ENCODE results near the gene ARHGAP30. TPM values are rescaled to one million over a fixed set of nuclear protein-coding genes. Genes with fewer than 3 reads are reported as not detected.
"Not testable (repeated sequence)": the region's sequence is repeated elsewhere in the genome, so short reads cannot be mapped to it uniquely, and the experiment has no call there.

The ARHGAP30 gene
- total and polyA plus RNA-seq, 2 of the 8 experiments (the other 6 are each of a cell fraction or from before 2014, with no cell fraction given), result 0.27 to 0.39 TPM

DNA sequence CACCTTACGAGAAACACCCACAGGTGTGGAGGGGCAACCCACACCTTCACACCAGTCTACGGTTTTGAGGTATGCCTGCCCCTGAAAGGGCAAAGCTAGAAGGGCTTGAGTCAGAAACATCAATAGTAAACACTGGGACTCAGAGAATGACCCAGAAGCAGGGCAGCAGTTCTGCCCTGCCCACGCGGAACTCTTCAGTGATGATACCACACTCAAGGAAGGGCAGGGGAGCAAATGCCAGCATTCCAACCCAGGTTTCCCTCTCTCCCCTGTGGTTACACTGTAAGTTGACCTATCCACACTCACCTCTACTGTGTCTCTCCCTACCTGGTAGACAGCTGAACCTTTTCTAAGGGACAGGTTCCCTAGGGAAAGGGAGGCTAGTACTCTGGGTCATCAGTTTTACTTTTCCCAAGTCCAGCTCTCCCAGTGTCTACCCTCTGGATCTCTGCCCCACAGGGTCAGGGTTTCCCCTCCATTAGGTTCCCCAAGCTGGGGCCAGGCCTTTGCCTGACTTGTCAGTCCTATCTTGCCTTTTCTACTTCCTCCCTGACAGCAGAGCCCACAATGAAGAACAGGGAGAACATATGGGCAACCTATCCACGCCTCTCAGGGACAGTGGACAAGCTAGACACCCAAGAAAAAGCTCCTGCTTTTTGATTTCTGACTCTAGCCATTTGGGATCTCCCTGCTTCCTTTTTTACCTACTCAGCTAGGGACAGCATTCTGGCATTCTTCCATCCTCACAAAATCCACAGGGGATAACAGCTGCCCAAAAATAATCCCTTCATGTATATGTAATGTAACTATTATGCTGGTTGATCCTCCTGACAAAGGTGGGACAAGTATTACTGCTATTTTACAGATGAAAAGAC is 51.7 kb downstream of the ARHGAP30 start (continued):
- TF ChIP-seq RNF2 (IDR thresholded peaks at IDR 0.05; ENCODE audit: borderline replicate concordance, low read depth, low read length, missing control alignments, poor library complexity, severe bottlenecking) (no peak), YY1 (IDR thresholded peaks at IDR 0.05; ENCODE audit: low read depth, low read length) (no peak)

DNA sequence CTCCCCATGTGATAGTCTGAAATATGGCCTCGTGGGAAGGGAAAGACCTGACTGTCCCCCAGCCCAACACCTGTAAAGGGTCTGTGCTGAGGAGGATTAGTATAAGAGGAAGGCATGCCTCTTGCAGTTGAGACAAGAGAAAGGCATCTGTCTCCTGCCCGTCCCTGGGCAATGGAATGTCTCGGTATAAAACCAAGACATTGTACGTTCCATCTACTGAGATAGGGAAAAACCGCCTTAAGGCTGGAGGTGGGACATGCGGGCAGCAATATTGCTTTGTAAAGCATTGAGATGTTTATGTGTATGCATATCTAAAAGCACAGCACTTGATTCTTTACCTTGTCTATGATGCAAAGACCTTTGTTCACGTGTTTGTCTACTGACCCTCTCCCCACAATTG is 52.5 kb downstream of the ARHGAP30 start:
- H2AFZ ChIP-seq (ENCODE audit: low read length); H3K4me3 ChIP-seq (ENCODE audit: extremely low read depth in 1 of 4, insufficient read depth in 2 of 4, low read depth in 3 of 4, low read length in 4 of 4): not testable (repeated sequence)
- H3K4me2 ChIP-seq (ENCODE audit: insufficient read depth in 1 of 2, low read depth in 2 of 2, low read length in 2 of 2), result peak overlapping the region in 1 of 2 experiments; percentile 92; a peak in 2 of 4 replicates

More for the DNA sequence above, 52.5 kb downstream of the ARHGAP30 start:
- H3K14ac ChIP-seq (ENCODE audit: insufficient read length); H4K8ac ChIP-seq (ENCODE audit: extremely low read depth, insufficient read depth, low read length); DNase-seq (ENCODE audit: low read depth in 1 of 2, low spot score in 2 of 2); H2BK5ac ChIP-seq (ENCODE audit: low read depth, low read length); H3K18ac ChIP-seq (ENCODE audit: extremely low read depth, low read length); H3K23ac ChIP-seq (ENCODE audit: insufficient read length); H2BK12ac ChIP-seq (ENCODE audit: low read depth, low read length); H4K5ac ChIP-seq (ENCODE audit: insufficient read length, low read depth, low read length); H3K56ac ChIP-seq (replicated peaks; ENCODE audit: insufficient read length, low read depth, low read length); H3K27me3 ChIP-seq (replicated peaks in 1 of 4; ENCODE audit: control insufficient read depth in 3 of 4, extremely low read depth in 1 of 4, insufficient read depth in 3 of 4, low read length in 3 of 4); H3K36me3 ChIP-seq (ENCODE audit: control insufficient read depth in 2 of 4, insufficient read depth in 4 of 4, low read length in 3 of 4); H3K9ac ChIP-seq (replicated peaks in 1 of 4; ENCODE audit: extremely low read depth in 1 of 4, low read depth in 3 of 4, low read length in 3 of 4); H3K4ac ChIP-seq (replicated peaks; ENCODE audit: insufficient read length, low read depth, low read length); H3K27ac ChIP-seq (ENCODE audit: low read depth, low read length); FAIRE-seq; H2BK15ac ChIP-seq (ENCODE audit: low read length); H2AK5ac ChIP-seq (ENCODE audit: low read depth, low read length); H2BK20ac ChIP-seq (ENCODE audit: low read length); H4K91ac ChIP-seq (replicated peaks; ENCODE audit: insufficient read length, low read length); H2BK120ac ChIP-seq (replicated peaks; ENCODE audit: low read depth, low read length); H3K9me3 ChIP-seq (ENCODE audit: insufficient read depth in 2 of 2, low read depth in 1 of 2, low read length in 1 of 2): not testable (repeated sequence)
- Histone ChIP-seq H3K79me2 (ENCODE audit: control insufficient read depth in 1 of 2, insufficient read depth in 2 of 2, low read length in 2 of 2) (peaks cover 38 to 77% of the 10 kb centered on the region in 2 experiments), H3K79me1 (ENCODE audit: low read depth, low read length) (peaks cover 14% of the 10 kb centered on the region), H4K20me1 (replicated peaks in 1 of 2; ENCODE audit: control insufficient read depth in 1 of 2, insufficient read depth in 2 of 2, low read length in 2 of 2) (peaks cover 6 to 24% of the 10 kb centered on the region in 2 experiments), H3K23me2 (ENCODE audit: low read depth, low read length) (peaks cover 11% of the 10 kb centered on the region), H3K4me1 (replicated peaks in 1 of 4; ENCODE audit: control insufficient read depth in 3 of 4, insufficient read depth in 4 of 4, low read length in 3 of 4) (peaks cover 18 to 30% (median 23%) of the 10 kb centered on the region in 4 experiments)
- CTCF ChIA-PET (ENCODE audit: partially characterized antibody), result interaction anchor here (1.2 to 2.1 kb wide), 2 partner anchors 27 to 30 kb away, joined by 3 to 7 read pairs; no protein-coding TSS in a partner anchor
- 70% methylated on average over 6 of the region's 7 CpGs; no CpG with 5 or more reads in 1 of the 2 experiments for WGBS, 2 experiments (ENCODE audit: extremely low coverage in 1 of 2, insufficient coverage in 1 of 2, insufficient read length in 1 of 2, insufficient replicate concordance in 2 of 2, low coverage in 1 of 2, low lambda C conversion rate in 2 of 2, missing lambda C conversion rate in 1 of 2)
- POLR2A ChIA-PET (ENCODE audit: partially characterized antibody), result interaction anchor here (1.8 to 2.1 kb wide), 2 partner anchors 21 to 28 kb away, joined by 8 to 14 read pairs; partner anchors contain the start of genes TSTD1 and USF1

All from H1 (cell line).